SU-DHL-6 (cell line): Measurements from ENCODE around the gene BRD1.

Experiments used
- H2AFZ ChIP-seq: fragments of 200-600 bp; sonication (generic); 2 replicates; pipeline ENCODE4 v1.6.1; 2014; ENCODE audit warnings: low read depth, mild to moderate bottlenecking, moderate library complexity, mixed read lengths, antibody characterized with exemption, low read length; ENCODE audit not compliant: severe bottlenecking
- H3F3A ChIP-seq: fragments of 200-600 bp; shearing (Covaris generic); 2 replicates; pipeline ENCODE4 v1.6.0; 2016; ENCODE audit warnings: antibody characterized with exemption, mild to moderate bottlenecking; ENCODE audit not compliant: insufficient read depth
- H3K27ac ChIP-seq: fragments of 200-600 bp; sonication (generic); 2 replicates; pipeline ENCODE4 v1.5.1; 2016; ENCODE audit warnings: low read depth, mild to moderate bottlenecking, low read length, moderate library complexity, mixed read lengths
- H3K27me3 ChIP-seq: fragments of 200-600 bp; sonication (generic), shearing (Covaris generic); 2 replicates; pipeline ENCODE4 v1.6.0; 2014; ENCODE audit warnings: mild to moderate bottlenecking, low read length
- H3K36me3 ChIP-seq: fragments of 200-600 bp; sonication (generic); 2 replicates; pipeline ENCODE4 v1.6.1; 2014; ENCODE audit warnings: mild to moderate bottlenecking, low read length, mixed read lengths
- H3K4me2 ChIP-seq: fragments of 300-600, 200-600 bp; shearing (Covaris generic), sonication (generic); 2 replicates; pipeline ENCODE4 v1.6.0; 2014; ENCODE audit warnings: low read length, low read depth, mild to moderate bottlenecking; ENCODE audit not compliant: poor library complexity, severe bottlenecking
- H3K4me3 ChIP-seq: fragments of 200-600 bp; sonication (generic); 2 replicates; pipeline ENCODE4 v1.5.1; 2014; ENCODE audit warnings: antibody characterized with exemption, low read length, mild to moderate bottlenecking, mixed read lengths; ENCODE audit not compliant: insufficient read depth, poor library complexity, severe bottlenecking
- H3K79me2 ChIP-seq: fragments of 200-600 bp; sonication (generic); 2 replicates; pipeline ENCODE4 v1.6.1; 2014; ENCODE audit warnings: mild to moderate bottlenecking, low read length, moderate library complexity; ENCODE audit not compliant: insufficient read depth
- H3K9ac ChIP-seq: fragments of 200-600 bp; sonication (generic); 2 replicates; pipeline ENCODE4 v1.7.0; 2014; ENCODE audit warnings: mild to moderate bottlenecking, low read length
- H3K9me2 ChIP-seq: fragments of 200-600 bp; sonication (generic); replicated peaks from 2 replicates; pipeline ENCODE4 v1.6.1; 2014; ENCODE audit warnings: low read length; ENCODE audit not compliant: insufficient read depth
- H3K9me3 ChIP-seq: fragments of 200-600 bp; sonication (generic); 2 replicates; pipeline ENCODE4 v1.6.1; 2014; ENCODE audit warnings: low read length, mixed read lengths; ENCODE audit not compliant: insufficient read depth
- H4K20me1 ChIP-seq: fragments of 200-600 bp; sonication (generic); 2 replicates; pipeline ENCODE4 v1.6.1; 2014; ENCODE audit warnings: low read depth, mild to moderate bottlenecking, antibody characterized with exemption, low read length, moderate library complexity, mixed read lengths
- CTCF ChIP-seq: fragments of 200-600 bp; sonication (generic); IDR thresholded peaks from one replicate; pipeline ENCODE4 v1.5.1; 2017; ENCODE audit warnings: antibody characterized with exemption, mild to moderate bottlenecking, low read length, moderate library complexity; ENCODE audit not compliant: insufficient read depth, poor library complexity, severe bottlenecking
- EZH2phosphoT487 ChIP-seq: fragments of 200-600 bp; sonication (generic), shearing (Covaris generic); conservative IDR thresholded peaks from 2 replicates; pipeline ENCODE4 v1.6.1; 2018; ENCODE audit warnings: mild to moderate bottlenecking, antibody characterized with exemption, low read length, moderate library complexity, mixed read lengths

The BRD1 gene

DNA sequence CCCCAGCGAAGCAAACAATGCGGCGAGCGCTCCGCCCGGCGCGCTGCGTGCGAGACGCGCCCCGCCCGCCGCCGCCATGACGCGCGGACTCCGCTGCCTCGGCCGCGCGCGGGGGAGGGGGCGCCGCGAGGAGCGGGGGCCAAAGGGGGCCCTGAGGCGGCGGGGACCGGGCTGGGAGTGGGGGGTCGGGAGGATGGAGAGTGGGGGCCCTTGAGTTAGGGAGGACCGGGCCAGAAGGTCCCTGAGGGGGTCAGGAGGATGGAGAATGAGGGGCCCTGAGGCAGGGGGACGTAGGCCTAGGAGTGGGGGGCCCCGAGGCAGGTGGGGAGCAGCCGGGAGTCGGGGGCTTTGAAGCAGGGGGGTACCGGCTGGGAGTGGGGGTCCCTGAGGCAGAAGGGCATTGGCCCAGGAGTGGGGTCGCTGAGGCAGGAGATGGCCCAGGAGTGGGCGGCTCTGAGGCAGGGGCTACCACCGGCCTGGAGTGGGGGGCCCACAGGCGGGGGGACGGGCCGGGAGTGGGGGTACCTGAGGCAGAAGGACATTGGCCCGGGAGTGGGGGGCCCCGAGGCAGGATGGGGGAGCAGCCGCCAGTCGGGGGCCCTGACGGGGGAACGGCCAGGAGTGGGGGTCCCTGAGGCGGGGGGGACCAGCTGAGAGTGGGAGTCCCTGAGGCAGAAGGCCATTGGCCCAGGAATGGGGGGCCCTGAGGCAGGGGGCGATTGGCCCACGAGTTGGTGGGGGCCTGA lies at the start of gene BRD1:
BRD1 (minus strand) TSS at position 21 of the 746 bp plus-strand sequence. CDS start 3,556 bp downstream, outside the sequence.
- H3K9me3 ChIP-seq = no peaks in the 10 kb centered on the region
- no peak for TF ChIP-seq CTCF
- TF ChIP-seq EZH2phosphoT487 = no peak
- H3K27ac ChIP-seq = peak within 1 kb of the TSS; percentile 49
- peak within 1 kb of the TSS; percentile 77 for H3K4me2 ChIP-seq
- H3K9me2 ChIP-seq = no peaks in the 10 kb centered on the region
- peak within 1 kb of the TSS; percentile 74 for H3K4me3 ChIP-seq
- H2AFZ ChIP-seq = peak within 1 kb of the TSS; percentile 63
- H3K79me2 ChIP-seq = peaks cover 36% of the 10 kb centered on the region
- no peaks in the 10 kb centered on the region for H3K36me3 ChIP-seq
- no peaks in the 10 kb centered on the region for H3K27me3 ChIP-seq
- H3K9ac ChIP-seq = peak within 1 kb of the TSS; percentile 77
- peaks cover 10% of the 10 kb centered on the region for H3F3A ChIP-seq
- H4K20me1 ChIP-seq = peaks cover 7% of the 10 kb centered on the region; the same call in 1 of the 2 replicates

GRCh38 chr22:49873228-49873940 lies 45.7 kb upstream of the BRD1 start:
- Histone ChIP-seq H3K4me3 (no peak overlapping the region), H4K20me1 (no peaks in the 10 kb centered on the region), H3K9me2 (no peaks in the 10 kb centered on the region), H3F3A (no peaks in the 10 kb centered on the region), H3K4me2 (no peak overlapping the region), H3K9me3 (no peaks in the 10 kb centered on the region), H3K27me3 (no peaks in the 10 kb centered on the region), H2AFZ (no peak overlapping the region), H3K36me3 (no peaks in the 10 kb centered on the region; the same call in 1 of the 2 replicates), H3K9ac (no peak overlapping the region), H3K79me2 (peaks cover 92% of the 10 kb centered on the region), H3K27ac (no peak overlapping the region)
- TF ChIP-seq CTCF (no peak), EZH2phosphoT487 (no peak)

GRCh38 chr22:49872347-49872746 lies 44.7 kb upstream of the BRD1 start:
- H3K4me2 ChIP-seq = no peak overlapping the region
- no peak overlapping the region for H3K4me3 ChIP-seq
- H4K20me1 ChIP-seq = no peaks in the 10 kb centered on the region
- H3K27me3 ChIP-seq = no peaks in the 10 kb centered on the region
- peaks cover 92% of the 10 kb centered on the region for H3K79me2 ChIP-seq
- no peaks in the 10 kb centered on the region for H3F3A ChIP-seq
- peaks cover 5% of the 10 kb centered on the region; the same call in 1 of the 2 replicates for H3K36me3 ChIP-seq
- no peaks in the 10 kb centered on the region for H3K9me2 ChIP-seq
- no peaks in the 10 kb centered on the region for H3K9me3 ChIP-seq
- H3K27ac ChIP-seq = no peak overlapping the region
- H2AFZ ChIP-seq = no peak overlapping the region
- H3K9ac ChIP-seq = no peak overlapping the region
- TF ChIP-seq CTCF (no peak), EZH2phosphoT487 (no peak)
